HUES6 (cell line): ENCODE data around the gene SERF1B.
"Not testable (repeated sequence)": the region's sequence is repeated elsewhere in the genome, so short reads cannot be mapped to it uniquely, and the experiment has no call there.

Experiments used
- H3K27ac ChIP-seq: 2 replicates; pipeline ENCODE4 v1.7.0; 2013; ENCODE audit warnings: low read depth, mild to moderate bottlenecking, low read length, inconsistent platforms
- H3K27me3 ChIP-seq: 2 replicates; pipeline ENCODE4 v1.6.1; 2013; ENCODE audit warnings: low read length; ENCODE audit not compliant: control insufficient read depth, insufficient read depth
- H3K36me3 ChIP-seq: 2 replicates; pipeline ENCODE4 v1.6.1; 2013; ENCODE audit warnings: low read length; ENCODE audit not compliant: control insufficient read depth, insufficient read depth
- H3K4me1 ChIP-seq: 2 replicates; pipeline ENCODE4 v1.6.1; 2013; ENCODE audit warnings: low read length; ENCODE audit not compliant: control insufficient read depth, insufficient read depth
- H3K4me3 ChIP-seq: 2 replicates; pipeline ENCODE4 v1.5.1; 2013; ENCODE audit warnings: low read depth, low read length
- H3K9ac ChIP-seq: one replicate; pipeline ENCODE4 v1.6.1; 2013; ENCODE audit warnings: mild to moderate bottlenecking, low read length
- H3K9me3 ChIP-seq: 2 replicates; pipeline ENCODE4 v1.6.1; 2013; ENCODE audit warnings: low read depth, low read length; ENCODE audit not compliant: control insufficient read depth, insufficient read depth

Gene SERF1B

GRCh38 chr5:70088907-70089464 is 63.9 kb downstream of the SERF1B start:
- H3K9ac ChIP-seq, H3K4me1 ChIP-seq: not testable (repeated sequence)

GRCh38 chr5:70091776-70092175 is 66.7 kb downstream of the SERF1B start:
- H3K36me3 ChIP-seq, H3K27ac ChIP-seq, H3K4me1 ChIP-seq, H3K4me3 ChIP-seq, H3K27me3 ChIP-seq, H3K9ac ChIP-seq, H3K9me3 ChIP-seq: not testable (repeated sequence)

More at GRCh38 chr5:70088907-70089464, 63.9 kb downstream of the SERF1B start:
- H3K4me3 ChIP-seq, H3K36me3 ChIP-seq, H3K27me3 ChIP-seq, H3K9me3 ChIP-seq, H3K27ac ChIP-seq: not testable (repeated sequence)
